ENCODE data around the gene DOP1B.

The DOP1B gene

GRCh38 chr21:36145259-36145658, 11.4 kb upstream of the DOP1B start:
- Histone ChIP-seq H3K4me3 (replicated peaks; ENCODE audit: low read depth, low read length) (no peak overlapping the region), H3K27me3 (replicated peaks; ENCODE audit: control insufficient read depth, insufficient read depth, low read length) (no peaks in the 10 kb centered on the region), H3K36me3 (ENCODE audit: control insufficient read depth, insufficient read depth, low read length) (no peaks in the 10 kb centered on the region)
- no peak for TF ChIP-seq CTCF (IDR thresholded peaks at IDR 0.05; ENCODE audit: insufficient read depth, low read length, poor library complexity, severe bottlenecking)
- DNase-seq (ENCODE audit: extremely low read depth, insufficient read length), result no peak

- no peak for DNase-seq (ENCODE audit: extremely low read depth, insufficient read length)
- Histone ChIP-seq H3K36me3 (ENCODE audit: control insufficient read depth, insufficient read depth, low read length) (no peaks in the 10 kb centered on the region), H3K27me3 (replicated peaks; ENCODE audit: control insufficient read depth, insufficient read depth, low read length) (no peaks in the 10 kb centered on the region), H3K4me3 (replicated peaks; ENCODE audit: low read depth, low read length) (no peak overlapping the region)
- no peak for TF ChIP-seq CTCF (IDR thresholded peaks at IDR 0.05; ENCODE audit: insufficient read depth, low read length, poor library complexity, severe bottlenecking)
Observed at GRCh38 chr21:36147911-36148310, 8.7 kb upstream of the DOP1B start.

DNA sequence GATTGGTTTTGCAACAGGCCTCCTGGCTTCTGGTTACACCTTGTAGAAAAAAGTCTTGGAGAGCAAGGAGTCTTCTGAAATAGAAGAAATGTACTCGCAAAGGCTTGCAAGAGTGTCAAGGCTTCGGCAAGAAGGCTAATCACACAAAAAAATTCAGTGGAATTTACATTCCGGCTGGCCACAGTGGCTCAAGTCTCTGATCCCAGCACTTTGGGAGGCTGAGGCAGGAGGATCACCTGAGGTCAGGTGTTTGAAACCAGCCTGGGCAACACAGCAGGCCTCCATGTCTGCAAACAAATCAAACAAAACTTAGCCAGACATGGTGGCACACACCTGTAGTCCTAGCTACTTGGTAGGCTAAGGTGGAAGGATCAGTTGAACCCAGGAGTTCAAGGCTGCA, 7.7 kb upstream of the DOP1B start:
- Histone ChIP-seq H3K36me3 (ENCODE audit: control insufficient read depth, insufficient read depth, low read length) (no peaks in the 10 kb centered on the region), H3K4me3 (replicated peaks; ENCODE audit: low read depth, low read length) (no peak overlapping the region), H3K27me3 (replicated peaks; ENCODE audit: control insufficient read depth, insufficient read depth, low read length) (no peaks in the 10 kb centered on the region)
- TF ChIP-seq CTCF (IDR thresholded peaks at IDR 0.05; ENCODE audit: insufficient read depth, low read length, poor library complexity, severe bottlenecking), result no peak
- no peak for DNase-seq (ENCODE audit: extremely low read depth, insufficient read length)

- Histone ChIP-seq H3K36me3 (ENCODE audit: control insufficient read depth, insufficient read depth, low read length) (no peaks in the 10 kb centered on the region), H3K4me3 (replicated peaks; ENCODE audit: low read depth, low read length) (no peak overlapping the region), H3K27me3 (replicated peaks; ENCODE audit: control insufficient read depth, insufficient read depth, low read length) (no peaks in the 10 kb centered on the region)
- TF ChIP-seq CTCF (IDR thresholded peaks at IDR 0.05; ENCODE audit: insufficient read depth, low read length, poor library complexity, severe bottlenecking), result no peak
- DNase-seq (ENCODE audit: extremely low read depth, insufficient read length), result peak; percentile 58
Observed at GRCh38 chr21:36149788-36150711, 6.6 kb upstream of the DOP1B start.

GRCh38 chr21:36155603-36156338, 853 bp upstream of the DOP1B start:
- TF ChIP-seq CTCF (IDR thresholded peaks at IDR 0.05; ENCODE audit: insufficient read depth, low read length, poor library complexity, severe bottlenecking), result no peak
- no peaks in the 10 kb centered on the region for H3K27me3 ChIP-seq (replicated peaks; ENCODE audit: control insufficient read depth, insufficient read depth, low read length)
- DNase-seq (ENCODE audit: extremely low read depth, insufficient read length), result no peak
- peak overlapping the region; percentile 69 for H3K4me3 ChIP-seq (replicated peaks; ENCODE audit: low read depth, low read length)
- no peaks in the 10 kb centered on the region for H3K36me3 ChIP-seq (ENCODE audit: control insufficient read depth, insufficient read depth, low read length)
